ENCODE measurements around the gene FRMD3. TPM values are rescaled to one million over a fixed set of nuclear protein-coding genes. Genes with fewer than 3 reads are reported as not detected.

The FRMD3 gene
- 10 to 100 TPM in 1 of 8 experiments, 1 to 10 TPM in 7; 1.3 to 34.4 (median 4.0) TPM for total RNA-seq

DNA sequence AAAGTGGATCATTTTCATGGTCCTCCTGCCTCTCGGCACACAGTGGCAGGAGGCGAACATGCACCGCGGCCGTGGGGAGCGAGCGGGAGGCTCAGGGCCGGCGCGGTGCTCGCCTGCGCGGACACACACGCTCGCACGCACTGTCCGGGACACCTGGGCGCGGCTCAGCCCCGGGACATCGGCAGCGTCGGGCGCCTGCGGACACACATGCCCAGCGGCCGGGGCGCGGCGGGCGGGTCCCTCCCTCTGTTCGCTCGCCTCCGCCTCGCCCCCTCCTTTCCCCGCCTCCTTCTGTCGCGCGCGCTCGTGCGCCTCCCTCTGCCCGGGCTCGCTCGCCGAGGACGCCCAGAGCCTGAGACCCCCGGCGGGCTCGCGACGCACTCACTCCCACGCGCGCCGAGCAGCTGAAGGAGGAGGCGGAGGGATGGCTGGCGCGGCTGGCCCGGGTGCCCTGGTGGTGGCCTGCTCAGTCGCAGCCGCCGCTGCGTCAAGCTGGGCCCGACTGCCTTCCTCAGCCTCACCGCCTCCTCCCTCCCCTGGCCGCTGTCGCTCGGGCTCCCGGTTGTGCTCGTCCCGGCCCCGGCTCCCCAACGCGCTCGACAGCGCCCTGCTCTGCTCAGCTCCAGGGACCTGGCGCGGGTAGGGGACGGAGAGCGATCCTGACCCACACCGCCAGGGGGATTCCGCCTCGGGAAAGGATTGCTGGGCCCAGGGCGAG lies at the start of gene FRMD3:
TSS of gene FRMD3 (minus strand) at position 230 of the 718 bp plus-strand sequence. CDS start at position 60, 170 bp downstream.
- Histone ChIP-seq H3K4me3 (peak within 1 kb of the TSS; percentile 47 to 83 (median 56)), H3K4me1 (replicated peaks in 1 of 2) (peaks cover 0 to 5% of the 10 kb centered on the region in 2 donors), H3K27ac (peak within 1 kb of the TSS; percentile 50 to 77)
- 0% methylated on average over 1 to 8 of the region's 85 CpGs; no CpG with 5 or more reads in 7 of the 10 experiments for WGBS, 10 experiments
- peak; percentile 90 to 95 (median 94) for ATAC-seq (replicated peaks in 6 of 8)
- in situ Hi-C loops (cut with MboI; ENCODE audit: low pct_unique_long_range_greater_than_20kb in 2 of 9, low sequenced_read_pairs in 9 of 9, unreplicated experiment in 9 of 9) = loop anchor here in 4 of 9 experiments (10.0 to 25.0 kb wide), 3 partner anchors 201 to 326 kb away; no protein-coding TSS in a partner anchor

DNA sequence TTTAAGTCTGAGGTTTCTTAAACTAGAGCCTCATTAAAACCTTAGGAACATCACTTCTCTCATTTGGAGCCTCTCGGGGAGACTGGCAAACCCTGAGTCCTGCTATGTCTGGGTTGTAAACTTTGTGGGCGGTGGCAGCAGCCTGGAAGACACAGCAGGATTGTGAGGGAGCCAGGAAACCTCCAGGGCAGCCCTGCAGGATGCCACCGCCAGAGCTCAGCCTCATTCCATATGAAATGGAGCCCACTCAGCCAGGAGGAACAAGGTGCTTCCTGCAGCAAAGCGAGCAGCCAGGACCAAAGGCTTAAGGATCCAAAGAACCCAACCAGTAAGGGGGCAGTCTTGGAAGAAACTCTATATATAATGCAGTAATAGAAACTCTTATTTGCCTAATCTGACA lies 46.8 kb upstream of the FRMD3 start:
- H3K4me3 ChIP-seq = no peak overlapping the region
- no peak overlapping the region for H3K27ac ChIP-seq
- WGBS, 10 experiments = 66 to 100% (median 79%) methylated on average over 1 to 4 of the region's 4 CpGs; no CpG with 5 or more reads in 5 of the 10 experiments
- in situ Hi-C loops (cut with MboI; ENCODE audit: low pct_unique_long_range_greater_than_20kb in 2 of 9, low sequenced_read_pairs in 9 of 9, unreplicated experiment in 9 of 9) = no loop called here
- no peaks in the 10 kb centered on the region for H3K4me1 ChIP-seq (replicated peaks in 1 of 2)
- ATAC-seq (replicated peaks in 6 of 8) = no peak

DNA sequence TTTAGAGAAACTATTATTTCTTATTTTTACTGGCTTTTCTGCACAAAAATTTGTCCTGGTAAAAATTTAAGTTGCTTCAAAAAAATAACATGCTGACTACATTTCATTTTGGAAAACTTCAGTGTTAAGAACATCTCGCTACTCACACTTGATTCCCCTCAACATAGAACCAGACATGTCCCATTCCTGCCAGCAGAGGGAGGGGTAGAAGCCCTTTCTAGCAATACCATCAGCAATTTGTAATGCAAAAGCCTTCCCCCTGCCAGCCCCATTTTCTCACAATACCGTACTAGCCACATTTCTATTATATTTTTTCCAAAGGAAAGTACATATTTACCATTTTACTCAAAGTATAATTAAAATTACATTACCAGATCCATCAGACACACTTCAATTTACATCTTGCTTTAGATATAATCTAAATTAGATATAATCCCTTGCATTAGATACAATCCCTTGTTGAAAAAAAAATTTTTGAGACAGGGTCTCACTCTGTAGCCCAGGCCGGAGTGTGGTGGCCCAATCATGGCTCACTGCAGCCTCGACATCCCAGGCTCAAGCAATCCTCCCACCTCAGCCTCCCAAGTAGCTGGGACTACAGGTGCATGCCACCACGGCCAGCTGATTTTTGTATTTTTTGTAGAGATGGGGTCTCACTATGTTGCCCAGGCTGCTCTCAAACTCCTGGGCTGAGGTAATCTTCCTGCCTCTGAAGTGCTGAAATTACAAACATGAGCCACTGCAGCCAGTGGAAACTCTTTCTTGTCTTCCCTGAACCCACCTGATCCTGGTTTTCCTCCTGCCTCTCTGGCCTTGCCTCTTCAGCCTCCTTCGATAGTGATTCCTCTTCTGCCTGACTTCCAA lies 45.2 kb upstream of the FRMD3 start:
- H3K4me1 ChIP-seq (replicated peaks in 1 of 2) = no peaks in the 10 kb centered on the region
- in situ Hi-C loops (cut with MboI; ENCODE audit: low pct_unique_long_range_greater_than_20kb in 2 of 9, low sequenced_read_pairs in 9 of 9, unreplicated experiment in 9 of 9) = no loop called here
- peak in 4 of 8 experiments; percentile 28 to 82 (median 77) for ATAC-seq (replicated peaks in 6 of 8)
- no peak overlapping the region for H3K27ac ChIP-seq
- WGBS, 10 experiments = 21 to 100% (median 67%) methylated on average over 1 to 6 of the region's 6 CpGs; no CpG with 5 or more reads in 1 of the 10 experiments
- no peak overlapping the region for H3K4me3 ChIP-seq

DNA sequence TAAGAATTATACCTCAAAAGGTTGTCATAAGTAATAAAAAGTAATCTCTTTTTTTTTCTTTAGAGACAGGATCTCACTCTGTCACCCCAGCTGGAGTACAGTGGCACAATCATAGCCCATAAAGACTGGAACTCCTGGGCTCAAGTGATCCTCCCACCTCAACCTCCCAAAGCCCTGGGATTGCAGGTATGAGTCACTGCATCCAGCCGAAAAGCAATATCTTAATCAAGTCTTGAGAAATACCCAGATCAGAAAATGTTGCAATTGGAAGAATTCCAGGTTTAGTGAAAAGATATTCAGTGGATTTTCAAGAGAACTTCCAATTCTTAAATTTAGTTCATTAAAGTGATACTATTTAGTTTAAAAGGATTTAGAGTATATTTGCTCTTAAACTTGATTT lies 43.8 kb upstream of the FRMD3 start:
- no peak overlapping the region for H3K4me3 ChIP-seq
- in situ Hi-C loops (cut with MboI; ENCODE audit: low pct_unique_long_range_greater_than_20kb in 2 of 9, low sequenced_read_pairs in 9 of 9, unreplicated experiment in 9 of 9) = no loop called here
- peak in 2 of 8 experiments; percentile 38 to 56 for ATAC-seq (replicated peaks in 6 of 8)
- H3K27ac ChIP-seq = no peak overlapping the region
- H3K4me1 ChIP-seq (replicated peaks in 1 of 2) = no peaks in the 10 kb centered on the region
- WGBS, 10 experiments = 14 to 100% (median 83%) methylated on average over 1 of the region's 1 CpG; no CpG with 5 or more reads in 6 of the 10 experiments

DNA sequence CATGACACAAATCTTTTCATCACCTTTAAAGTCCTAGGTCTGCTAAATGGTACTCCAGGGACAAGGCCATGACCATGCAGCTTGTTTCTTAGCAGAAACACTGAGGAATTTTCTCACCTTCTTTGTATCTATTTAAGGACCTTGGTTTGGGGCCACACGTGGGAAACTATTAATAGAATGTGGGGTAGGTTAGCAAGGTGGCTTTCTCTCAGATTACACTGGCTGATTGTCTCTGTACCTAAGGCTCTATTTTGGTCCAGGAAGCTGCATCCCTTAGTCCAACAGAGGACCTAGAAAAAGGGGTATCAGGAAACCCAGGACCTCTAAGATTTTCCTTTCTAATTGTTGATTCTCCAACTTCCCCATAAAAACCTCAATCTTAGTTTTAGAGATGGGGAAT lies 36.3 kb upstream of the FRMD3 start:
- no peak for ATAC-seq (replicated peaks in 6 of 8)
- H3K27ac ChIP-seq = no peak overlapping the region

DNA sequence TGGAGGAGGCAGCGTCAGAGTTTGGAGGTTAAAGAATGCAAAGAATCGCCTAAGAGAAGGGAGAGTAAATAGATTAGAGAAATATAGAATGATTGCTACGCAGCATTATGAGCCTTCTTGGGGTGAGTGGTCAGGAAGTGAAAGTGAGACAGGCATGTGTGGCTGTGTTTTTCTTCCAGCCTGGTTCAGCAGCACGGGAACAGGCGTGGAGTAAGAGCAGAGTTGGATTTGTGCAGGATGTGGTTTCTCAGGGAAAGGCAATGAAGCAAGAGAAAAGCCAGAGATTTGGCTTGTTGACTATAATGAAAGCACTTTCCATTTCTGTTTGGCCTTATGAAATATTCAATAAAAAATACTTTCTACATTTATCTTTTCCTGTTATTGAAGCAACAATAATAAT lies 34.3 kb upstream of the FRMD3 start:
- no peak for ATAC-seq (replicated peaks in 6 of 8)

More for the DNA sequence above, 36.3 kb upstream of the FRMD3 start:
- in situ Hi-C loops (cut with MboI; ENCODE audit: low pct_unique_long_range_greater_than_20kb in 2 of 9, low sequenced_read_pairs in 9 of 9, unreplicated experiment in 9 of 9) = no loop called here
- no peak overlapping the region for H3K4me3 ChIP-seq
- 57 to 86% (median 70%) methylated on average over 1 of the region's 1 CpG; no CpG with 5 or more reads in 6 of the 10 experiments for WGBS, 10 experiments
- H3K4me1 ChIP-seq (replicated peaks in 1 of 2) = no peaks in the 10 kb centered on the region

DNA sequence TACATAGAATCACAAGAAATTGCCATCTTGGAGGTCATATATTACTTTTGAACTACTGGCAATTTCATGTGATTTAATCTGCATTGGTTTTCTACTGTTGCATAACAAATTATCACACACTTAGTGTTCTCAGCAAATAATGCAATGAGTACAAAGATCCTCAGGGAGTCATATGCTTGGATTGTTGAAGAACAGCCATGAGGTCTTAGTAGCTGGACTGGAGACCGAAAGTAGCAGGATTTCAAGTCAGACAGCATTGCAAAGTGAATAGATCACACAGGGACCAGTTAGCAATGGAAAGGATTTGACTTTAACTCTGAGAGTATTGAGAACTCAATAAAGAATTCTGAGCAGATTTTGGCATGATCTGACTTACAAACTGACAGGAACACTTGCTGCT lies 32.2 kb upstream of the FRMD3 start:
- 0 to 100% (median 62%) methylated on average over 1 of the region's 1 CpG; no CpG with 5 or more reads in 3 of the 10 experiments for WGBS, 10 experiments
- H3K27ac ChIP-seq = no peak overlapping the region
- ATAC-seq (replicated peaks in 6 of 8) = no peak
- no peak overlapping the region for H3K4me3 ChIP-seq
- in situ Hi-C loops (cut with MboI; ENCODE audit: low pct_unique_long_range_greater_than_20kb in 2 of 9, low sequenced_read_pairs in 9 of 9, unreplicated experiment in 9 of 9) = no loop called here
- H3K4me1 ChIP-seq (replicated peaks in 1 of 2) = no peaks in the 10 kb centered on the region

More for the DNA sequence above, 34.3 kb upstream of the FRMD3 start:
- in situ Hi-C loops (cut with MboI; ENCODE audit: low pct_unique_long_range_greater_than_20kb in 2 of 9, low sequenced_read_pairs in 9 of 9, unreplicated experiment in 9 of 9) = no loop called here
- Histone ChIP-seq H3K4me3 (no peak overlapping the region), H3K27ac (no peak overlapping the region), H3K4me1 (replicated peaks in 1 of 2) (no peaks in the 10 kb centered on the region)
- 25 to 93% (median 81%) methylated on average over 1 to 5 of the region's 5 CpGs for WGBS, 10 experiments

GRCh38 chr9:83569326-83569725 lies 31.1 kb upstream of the FRMD3 start:
- ATAC-seq (replicated peaks in 6 of 8) = no peak
- Histone ChIP-seq H3K4me3 (no peak overlapping the region), H3K4me1 (replicated peaks in 1 of 2) (no peaks in the 10 kb centered on the region), H3K27ac (no peak overlapping the region)
- 0 to 60% (median 13%) methylated on average over 1 to 2 of the region's 2 CpGs; no CpG with 5 or more reads in 4 of the 10 experiments for WGBS, 10 experiments
- in situ Hi-C loops (cut with MboI; ENCODE audit: low pct_unique_long_range_greater_than_20kb in 2 of 9, low sequenced_read_pairs in 9 of 9, unreplicated experiment in 9 of 9) = no loop called here

- in situ Hi-C loops (cut with MboI; ENCODE audit: low pct_unique_long_range_greater_than_20kb in 2 of 9, low sequenced_read_pairs in 9 of 9, unreplicated experiment in 9 of 9) = no loop called here
- 20 to 100% (median 71%) methylated on average over 1 to 2 of the region's 2 CpGs; no CpG with 5 or more reads in 4 of the 10 experiments for WGBS, 10 experiments
- Histone ChIP-seq H3K4me1 (replicated peaks in 1 of 2) (no peaks in the 10 kb centered on the region), H3K27ac (no peak overlapping the region), H3K4me3 (no peak overlapping the region)
- ATAC-seq (replicated peaks in 6 of 8) = no peak
Measured at GRCh38 chr9:83563360-83563759, 25.2 kb upstream of the FRMD3 start.

DNA sequence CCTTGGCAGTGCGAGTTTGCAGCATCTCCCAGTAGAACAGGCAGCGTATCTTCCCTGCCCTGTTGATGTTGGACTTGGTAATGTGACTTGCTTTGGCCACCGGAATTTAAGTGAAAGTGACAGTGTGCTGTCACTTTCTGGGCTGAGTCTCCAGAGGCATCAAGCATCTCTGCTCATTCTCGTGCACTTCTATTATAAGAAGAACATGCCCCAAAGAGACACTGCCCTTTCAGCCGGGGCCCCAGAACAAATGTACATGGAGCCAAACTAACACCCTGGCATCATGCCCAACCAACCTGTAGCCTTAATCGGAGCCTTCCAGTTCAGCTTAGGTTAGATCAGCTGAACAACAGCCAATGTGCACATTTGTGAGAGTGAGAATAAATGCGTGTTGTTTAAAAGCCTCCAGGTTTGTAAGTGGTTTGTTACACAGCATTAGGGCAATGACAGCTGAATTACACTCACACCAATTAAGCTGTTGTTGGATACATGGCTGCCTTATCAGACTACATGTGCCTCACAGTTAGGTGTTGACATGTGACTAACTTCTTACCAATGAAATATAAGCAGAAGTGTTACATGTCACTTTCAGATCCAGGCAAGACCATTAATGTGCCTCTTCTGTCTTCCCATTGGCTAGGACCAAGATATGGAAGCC lies 22.1 kb upstream of the FRMD3 start:
- in situ Hi-C loops (cut with MboI; ENCODE audit: low pct_unique_long_range_greater_than_20kb in 2 of 9, low sequenced_read_pairs in 9 of 9, unreplicated experiment in 9 of 9) = no loop called here
- Histone ChIP-seq H3K4me3 (no peak overlapping the region), H3K27ac (no peak overlapping the region), H3K4me1 (replicated peaks in 1 of 2) (no peaks in the 10 kb centered on the region)
- no peak for ATAC-seq (replicated peaks in 6 of 8)
- WGBS, 10 experiments = 70 to 100% (median 91%) methylated on average over 3 to 6 of the region's 7 CpGs; no CpG with 5 or more reads in 1 of the 10 experiments

DNA sequence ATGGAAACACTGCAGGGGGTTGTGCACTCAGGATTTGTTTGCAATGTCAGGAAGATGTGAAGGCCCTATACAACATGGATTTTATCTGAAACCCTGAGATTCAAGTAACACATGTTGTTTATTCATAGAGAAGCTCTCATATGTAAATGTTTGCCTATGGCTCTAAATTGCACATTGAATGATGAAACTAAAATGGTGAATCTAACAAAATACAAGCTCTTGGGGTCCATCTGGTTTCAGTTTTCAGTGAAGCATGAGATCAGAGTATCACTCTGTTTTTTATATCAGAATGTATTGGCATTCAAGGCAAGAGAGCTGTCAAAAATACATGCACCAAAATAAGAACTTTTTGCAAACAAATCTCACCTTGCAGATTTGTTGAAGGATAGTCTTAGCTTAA lies 19.6 kb upstream of the FRMD3 start:
- Histone ChIP-seq H3K4me1 (replicated peaks in 1 of 2) (no peaks in the 10 kb centered on the region), H3K4me3 (no peak overlapping the region), H3K27ac (no peak overlapping the region)
- ATAC-seq (replicated peaks in 6 of 8) = no peak
- in situ Hi-C loops (cut with MboI; ENCODE audit: low pct_unique_long_range_greater_than_20kb in 2 of 9, low sequenced_read_pairs in 9 of 9, unreplicated experiment in 9 of 9) = no loop called here

DNA sequence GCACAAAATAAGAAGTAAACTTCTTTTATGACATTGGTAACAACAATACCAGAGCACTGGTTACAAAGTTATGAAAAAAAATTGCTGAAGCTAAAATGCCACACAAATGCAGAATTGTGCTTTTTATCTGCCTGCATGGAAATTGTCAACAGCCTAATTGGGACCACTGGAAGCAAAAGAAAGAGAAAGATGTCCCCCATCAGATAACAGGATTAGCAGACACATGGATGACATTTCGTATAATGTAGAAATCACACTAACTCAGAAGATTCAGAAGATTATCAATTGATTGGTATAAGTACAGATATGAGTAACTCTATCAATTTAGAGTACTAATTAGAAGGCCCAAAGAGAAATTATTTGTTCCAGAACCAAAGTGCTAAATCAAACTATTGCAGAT lies 19.1 kb upstream of the FRMD3 start:
- in situ Hi-C loops (cut with MboI; ENCODE audit: low pct_unique_long_range_greater_than_20kb in 2 of 9, low sequenced_read_pairs in 9 of 9, unreplicated experiment in 9 of 9) = no loop called here
- no peak for ATAC-seq (replicated peaks in 6 of 8)

DNA sequence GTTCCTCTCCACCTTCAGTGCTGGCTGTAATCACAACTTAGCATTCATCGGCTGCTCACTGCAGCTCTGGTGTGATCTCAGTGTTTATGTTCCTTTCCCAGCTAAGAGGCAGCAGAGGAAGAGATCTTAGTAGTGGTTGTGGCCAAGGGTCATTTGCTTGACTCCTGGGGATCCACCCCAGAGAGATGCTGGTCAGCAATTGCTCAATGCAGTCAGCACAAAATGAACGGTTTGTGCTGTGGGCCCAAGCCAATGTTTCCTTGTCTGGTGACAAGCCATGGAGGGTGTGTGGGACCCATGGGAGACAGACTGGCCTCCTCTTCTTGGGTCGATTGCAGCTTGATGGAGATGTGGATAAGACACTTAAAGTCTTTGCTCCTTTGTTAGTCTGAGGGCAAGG lies 16.1 kb upstream of the FRMD3 start:
- Histone ChIP-seq H3K4me1 (replicated peaks in 1 of 2) (no peaks in the 10 kb centered on the region), H3K4me3 (no peak overlapping the region), H3K27ac (no peak overlapping the region)
- 43 to 100% (median 90%) methylated on average over 1 to 2 of the region's 3 CpGs; no CpG with 5 or more reads in 2 of the 10 experiments for WGBS, 10 experiments
- ATAC-seq (replicated peaks in 6 of 8) = no peak
- in situ Hi-C loops (cut with MboI; ENCODE audit: low pct_unique_long_range_greater_than_20kb in 2 of 9, low sequenced_read_pairs in 9 of 9, unreplicated experiment in 9 of 9) = no loop called here

More for the DNA sequence above, 19.1 kb upstream of the FRMD3 start:
- 53 to 100% (median 91%) methylated on average over 1 of the region's 1 CpG; no CpG with 5 or more reads in 2 of the 10 experiments for WGBS, 10 experiments
- Histone ChIP-seq H3K27ac (no peak overlapping the region), H3K4me1 (replicated peaks in 1 of 2) (no peaks in the 10 kb centered on the region), H3K4me3 (no peak overlapping the region)
